ENCODE measurements around the gene ALDOB.

The ALDOB gene

DNA sequence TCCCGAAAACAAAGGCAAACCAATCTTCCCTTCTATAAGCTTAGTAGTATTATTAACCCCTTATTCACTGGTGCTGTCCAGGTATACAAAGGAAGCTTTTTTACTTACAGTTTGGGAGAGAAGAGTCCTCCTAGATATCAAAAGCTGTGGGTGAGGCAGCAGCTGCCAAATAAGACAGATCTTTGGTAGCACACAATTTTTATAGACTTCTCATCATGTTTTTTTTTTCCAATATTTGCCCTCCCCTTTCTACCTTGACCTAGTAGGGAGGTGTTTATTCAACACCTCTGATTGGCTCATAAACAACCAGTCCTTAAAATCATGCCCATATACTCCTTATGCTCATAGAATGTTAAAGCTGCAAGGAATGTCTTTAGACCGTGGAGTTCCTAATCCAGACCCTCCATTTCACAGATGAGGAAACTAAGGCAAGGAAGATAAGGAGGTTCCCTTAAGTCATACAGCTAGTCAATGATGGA, at the start of gene ALDOB:
ALDOB (minus strand) TSS at position 174 of the 479 bp plus-strand sequence. CDS start 4,887 bp downstream, outside the sequence.
- DNase-seq (ENCODE audit: low spot score) = no peak
- in situ Hi-C loops (cut with MboI; ENCODE audit: low sequenced_read_pairs, unreplicated experiment) = no loop called here
- TF ChIP-seq, protein P1, sequence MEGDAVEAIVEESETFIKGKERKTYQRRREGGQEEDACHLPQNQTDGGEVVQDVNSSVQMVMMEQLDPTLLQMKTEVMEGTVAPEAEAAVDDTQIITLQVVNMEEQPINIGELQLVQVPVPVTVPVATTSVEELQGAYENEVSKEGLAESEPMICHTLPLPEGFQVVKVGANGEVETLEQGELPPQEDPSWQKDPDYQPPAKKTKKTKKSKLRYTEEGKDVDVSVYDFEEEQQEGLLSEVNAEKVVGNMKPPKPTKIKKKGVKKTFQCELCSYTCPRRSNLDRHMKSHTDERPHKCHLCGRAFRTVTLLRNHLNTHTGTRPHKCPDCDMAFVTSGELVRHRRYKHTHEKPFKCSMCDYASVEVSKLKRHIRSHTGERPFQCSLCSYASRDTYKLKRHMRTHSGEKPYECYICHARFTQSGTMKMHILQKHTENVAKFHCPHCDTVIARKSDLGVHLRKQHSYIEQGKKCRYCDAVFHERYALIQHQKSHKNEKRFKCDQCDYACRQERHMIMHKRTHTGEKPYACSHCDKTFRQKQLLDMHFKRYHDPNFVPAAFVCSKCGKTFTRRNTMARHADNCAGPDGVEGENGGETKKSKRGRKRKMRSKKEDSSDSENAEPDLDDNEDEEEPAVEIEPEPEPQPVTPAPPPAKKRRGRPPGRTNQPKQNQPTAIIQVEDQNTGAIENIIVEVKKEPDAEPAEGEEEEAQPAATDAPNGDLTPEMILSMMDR (IDR thresholded peaks at IDR 0.05; ENCODE audit: borderline replicate concordance, control extremely low read depth, extremely low read depth, insufficient read depth, missing control alignments) = no peak

DNA sequence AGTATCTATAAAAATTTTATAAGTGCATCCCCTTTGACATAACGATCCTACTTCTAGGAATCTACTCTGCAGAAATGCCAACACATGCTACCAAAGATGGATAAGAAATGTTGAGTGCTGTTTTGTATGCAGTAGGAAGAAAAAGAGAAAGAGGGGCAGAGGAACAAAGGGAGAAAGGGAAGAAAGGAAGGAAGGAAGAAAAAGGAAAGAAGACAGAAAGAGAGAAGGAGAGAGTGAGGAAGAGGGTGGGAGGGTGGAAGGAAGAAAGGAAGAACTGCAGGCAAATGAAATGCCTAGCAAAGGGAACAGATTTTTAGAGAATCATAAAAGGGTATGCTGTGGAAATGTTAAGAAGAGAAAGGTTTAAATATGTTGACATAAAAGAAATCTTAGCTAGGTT, 48.5 kb upstream of the ALDOB start:
- in situ Hi-C loops (cut with MboI; ENCODE audit: low sequenced_read_pairs, unreplicated experiment) = no loop called here
- no peak for DNase-seq (ENCODE audit: low spot score)

DNA sequence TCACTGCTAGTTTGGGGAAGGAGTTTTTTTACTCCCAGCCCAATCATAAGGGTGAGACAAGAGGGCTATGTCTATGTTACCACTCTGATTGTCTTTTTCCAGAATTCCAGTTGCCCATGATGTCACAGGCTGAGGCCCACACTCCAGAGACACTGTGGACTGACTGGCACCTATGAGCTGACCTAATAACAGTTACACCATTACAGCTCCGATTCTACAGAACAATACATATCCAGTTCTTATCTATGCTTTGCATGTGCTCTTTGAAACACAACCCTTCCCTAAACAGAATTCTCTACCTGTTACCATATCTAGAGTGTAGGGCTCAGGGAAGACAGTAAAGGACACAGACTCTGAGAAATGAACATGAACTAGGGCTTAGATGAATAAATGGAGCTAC, 45.7 kb upstream of the ALDOB start:
- TF ChIP-seq, protein P1 (IDR thresholded peaks at IDR 0.05; ENCODE audit: borderline replicate concordance, control extremely low read depth, extremely low read depth, insufficient read depth, missing control alignments) = no peak

More for the DNA sequence above, 48.5 kb upstream of the ALDOB start:
- TF ChIP-seq, protein P1 (IDR thresholded peaks at IDR 0.05; ENCODE audit: borderline replicate concordance, control extremely low read depth, extremely low read depth, insufficient read depth, missing control alignments) = no peak

DNA sequence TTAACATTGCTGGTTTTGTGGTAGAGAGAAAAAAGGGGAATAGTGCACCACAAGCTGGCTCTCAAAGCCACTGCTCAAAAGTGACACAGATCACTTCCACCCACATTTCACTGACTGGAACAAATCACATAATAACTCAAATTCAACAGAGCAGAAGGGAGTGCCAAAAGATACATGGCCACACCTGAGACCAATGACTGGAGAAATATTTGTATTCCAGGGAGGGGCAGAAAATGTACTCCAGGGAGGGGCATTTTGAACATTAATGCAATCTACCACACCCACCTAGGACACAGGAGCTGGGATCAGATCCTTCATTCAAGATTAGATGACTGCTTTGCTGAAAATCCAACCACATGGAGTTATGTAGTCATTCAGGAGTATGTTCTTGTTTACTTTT, 44.8 kb upstream of the ALDOB start:
- TF ChIP-seq, protein P1 (IDR thresholded peaks at IDR 0.05; ENCODE audit: borderline replicate concordance, control extremely low read depth, extremely low read depth, insufficient read depth, missing control alignments) = no peak
- in situ Hi-C loops (cut with MboI; ENCODE audit: low sequenced_read_pairs, unreplicated experiment) = no loop called here
- DNase-seq (ENCODE audit: low spot score) = no peak

More for the DNA sequence above, 45.7 kb upstream of the ALDOB start:
- DNase-seq (ENCODE audit: low spot score) = no peak
- in situ Hi-C loops (cut with MboI; ENCODE audit: low sequenced_read_pairs, unreplicated experiment) = no loop called here

DNA sequence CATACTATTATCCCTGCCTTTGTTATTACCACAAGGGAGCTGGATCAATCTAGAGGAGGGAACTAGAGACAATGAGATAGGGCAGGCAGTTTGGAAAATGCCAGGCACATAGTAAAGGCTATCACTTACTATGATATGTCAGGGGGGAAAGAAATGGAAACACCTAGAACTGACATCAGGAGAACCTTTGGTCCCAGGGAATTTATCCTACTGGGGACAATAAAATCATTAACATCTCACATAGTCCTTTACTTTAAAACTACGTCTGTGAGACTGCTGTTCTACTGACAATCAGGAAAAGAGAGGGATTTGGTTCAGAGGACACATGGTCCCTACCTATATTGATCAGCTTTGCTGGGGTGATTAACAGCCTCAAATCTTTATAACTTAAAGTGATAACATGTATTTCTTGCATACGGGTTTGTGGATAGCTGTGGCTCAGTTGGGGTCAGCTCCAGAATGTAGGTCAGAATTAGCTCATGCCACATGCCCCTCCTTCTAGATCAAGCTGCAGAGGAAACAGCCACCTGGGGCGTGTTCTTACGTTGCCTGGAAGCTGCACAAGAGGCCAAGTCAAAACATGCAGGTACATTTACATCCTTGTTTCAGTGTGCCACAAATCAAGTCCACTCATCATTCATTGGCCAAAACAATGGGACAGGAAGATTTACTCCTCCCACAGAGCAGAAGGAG, 43.9 kb upstream of the ALDOB start:
- in situ Hi-C loops (cut with MboI; ENCODE audit: low sequenced_read_pairs, unreplicated experiment) = loop anchor here (5.0 kb wide), 1 partner anchor 48 kb away; no protein-coding TSS in a partner anchor
- DNase-seq (ENCODE audit: low spot score) = no peak

DNA sequence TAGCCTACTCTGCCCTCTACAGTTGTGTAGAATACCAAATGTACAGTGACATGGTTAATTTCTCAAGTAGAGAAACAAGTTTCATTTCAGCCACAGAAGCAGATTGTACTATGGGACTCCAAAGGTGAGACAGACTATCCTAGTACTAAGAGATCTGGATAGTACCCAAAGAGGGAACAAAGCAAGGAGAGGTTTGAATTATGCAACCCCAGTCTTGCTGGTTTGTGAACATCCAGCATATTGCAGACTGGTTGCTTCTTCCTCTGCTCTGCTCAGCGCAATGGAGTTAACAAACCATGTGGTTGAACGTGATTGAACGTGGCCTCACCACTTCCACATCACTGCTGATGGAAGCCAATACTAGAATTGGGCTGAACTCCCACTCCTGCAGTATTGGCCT, 43.3 kb upstream of the ALDOB start:
- in situ Hi-C loops (cut with MboI; ENCODE audit: low sequenced_read_pairs, unreplicated experiment) = loop anchor here (5.0 kb wide), 1 partner anchor 48 kb away; no protein-coding TSS in a partner anchor
- TF ChIP-seq, protein P1 (IDR thresholded peaks at IDR 0.05; ENCODE audit: borderline replicate concordance, control extremely low read depth, extremely low read depth, insufficient read depth, missing control alignments) = no peak
- no peak for DNase-seq (ENCODE audit: low spot score)

More for the DNA sequence above, 43.9 kb upstream of the ALDOB start:
- TF ChIP-seq, protein P1 (IDR thresholded peaks at IDR 0.05; ENCODE audit: borderline replicate concordance, control extremely low read depth, extremely low read depth, insufficient read depth, missing control alignments) = no peak
